ENCODE results near the gene STARD4. TPM values are rescaled to one million over a fixed set of nuclear protein-coding genes. Genes with fewer than 3 reads are reported as not detected.

The STARD4 gene
- polyA plus RNA-seq, 5 donors: 28.9 to 49.1 (median 37.3) TPM

DNA sequence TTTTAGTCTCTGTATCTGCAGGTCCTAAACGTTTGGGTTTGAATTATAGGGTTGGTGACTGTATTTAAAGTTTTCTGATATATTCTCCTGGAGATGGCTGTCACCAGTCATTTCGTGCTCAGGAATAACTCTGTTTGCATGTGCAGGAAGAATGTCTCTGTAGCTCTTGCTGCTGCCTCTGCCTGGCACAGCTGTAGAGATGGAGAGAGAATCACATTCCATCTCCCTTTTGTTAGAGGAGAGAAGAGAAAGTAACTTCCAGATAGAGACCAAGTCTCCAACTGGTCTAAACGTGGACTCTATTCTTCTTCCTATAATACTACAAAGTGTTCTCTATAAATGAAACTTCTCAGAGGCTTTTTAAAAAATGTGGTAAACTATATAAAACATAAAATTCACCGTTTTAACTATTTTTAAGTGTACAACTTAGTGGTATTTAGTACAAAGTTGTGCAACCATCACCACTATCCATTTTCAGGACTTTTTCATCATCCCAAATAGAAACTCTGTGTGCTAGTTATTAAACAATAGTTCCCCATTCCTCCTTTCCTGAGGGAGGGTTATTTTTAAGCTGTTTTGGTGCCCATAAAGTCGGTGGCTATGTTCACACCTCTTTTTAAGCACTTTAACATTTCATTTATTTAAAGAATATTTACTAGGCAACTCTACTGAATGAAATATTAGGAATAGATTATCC is 20.7 kb upstream of the STARD4 start:
- DNase-seq: no peak

DNA sequence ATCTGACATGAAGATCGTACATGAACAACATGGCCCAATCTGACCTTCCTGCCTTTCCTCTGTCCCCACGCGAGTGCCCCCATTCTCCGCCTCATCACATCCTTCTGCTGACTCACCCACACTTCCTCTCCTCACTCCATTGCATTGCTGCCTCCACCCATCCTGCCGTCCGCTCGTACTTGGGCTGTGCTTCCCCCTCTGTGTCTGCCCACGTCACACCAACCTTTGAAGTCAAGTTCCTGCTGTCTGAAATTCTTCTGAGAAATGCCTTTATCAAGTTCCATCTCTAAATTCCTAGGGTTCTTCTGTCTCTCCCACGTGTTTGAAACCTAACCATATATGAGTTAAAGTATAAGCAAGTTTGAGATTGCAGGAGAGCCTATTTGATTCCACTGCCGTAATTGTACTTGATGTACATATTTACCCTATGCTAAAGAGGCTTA is 18.0 kb upstream of the STARD4 start:
- DNase-seq: no peak

DNA sequence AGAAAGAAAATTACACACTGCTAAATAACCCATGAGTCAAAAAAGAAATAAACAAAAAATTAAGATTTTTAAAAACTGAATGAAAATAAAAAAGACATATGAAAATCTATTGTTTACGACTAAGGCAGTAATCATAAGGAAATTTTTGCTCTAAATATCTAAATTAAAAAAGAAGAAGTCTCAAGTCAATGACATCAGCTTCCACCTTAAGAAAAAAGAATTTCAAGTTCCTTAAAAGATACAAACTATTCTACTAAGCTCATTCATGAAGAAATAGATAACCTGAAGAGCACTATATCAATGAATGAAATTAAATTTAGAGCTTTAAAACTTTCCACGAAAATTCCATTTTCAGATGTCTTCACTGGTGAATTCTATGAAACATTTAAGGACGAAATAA is 15.7 kb upstream of the STARD4 start:
- DNase-seq: no peak

DNA sequence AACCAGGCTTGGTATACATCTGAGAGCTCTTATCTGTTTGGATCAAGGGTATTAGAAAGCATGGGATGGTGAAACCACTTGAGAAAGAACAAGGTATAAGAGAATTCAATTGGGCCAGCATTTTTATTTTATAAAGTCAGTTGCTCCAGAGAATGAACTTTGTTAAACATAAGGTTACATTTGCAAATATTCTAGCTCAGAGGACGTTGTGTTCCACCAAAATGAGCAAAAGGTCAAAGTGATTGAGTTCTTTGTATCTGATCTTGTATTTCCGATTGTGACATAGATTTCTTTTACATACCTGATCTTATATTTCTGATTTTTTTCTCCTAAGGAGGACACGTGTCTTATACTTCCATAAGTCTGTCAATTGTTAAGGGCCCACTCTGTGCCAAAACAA is 8.6 kb upstream of the STARD4 start:
- DNase-seq: no peak

DNA sequence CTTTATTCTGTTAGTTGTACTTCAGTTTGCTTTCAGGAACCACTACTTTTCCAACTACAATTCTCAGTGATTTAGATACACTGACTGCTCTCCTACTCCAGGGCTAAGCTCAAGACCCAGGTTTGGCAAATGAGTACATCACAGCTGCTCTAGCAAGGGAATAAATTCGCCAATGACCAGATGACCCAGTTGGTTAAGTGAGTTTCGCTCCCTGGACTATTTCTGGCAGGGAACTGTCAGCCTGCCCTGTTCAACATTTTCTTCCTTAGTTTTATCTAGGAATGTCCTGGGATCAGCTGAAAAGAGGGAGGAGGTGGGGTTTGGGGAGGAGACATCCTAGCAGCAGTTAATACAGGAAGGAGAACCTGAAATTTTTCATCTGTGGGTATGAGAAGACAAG is 6.4 kb upstream of the STARD4 start:
- no peak for DNase-seq

DNA sequence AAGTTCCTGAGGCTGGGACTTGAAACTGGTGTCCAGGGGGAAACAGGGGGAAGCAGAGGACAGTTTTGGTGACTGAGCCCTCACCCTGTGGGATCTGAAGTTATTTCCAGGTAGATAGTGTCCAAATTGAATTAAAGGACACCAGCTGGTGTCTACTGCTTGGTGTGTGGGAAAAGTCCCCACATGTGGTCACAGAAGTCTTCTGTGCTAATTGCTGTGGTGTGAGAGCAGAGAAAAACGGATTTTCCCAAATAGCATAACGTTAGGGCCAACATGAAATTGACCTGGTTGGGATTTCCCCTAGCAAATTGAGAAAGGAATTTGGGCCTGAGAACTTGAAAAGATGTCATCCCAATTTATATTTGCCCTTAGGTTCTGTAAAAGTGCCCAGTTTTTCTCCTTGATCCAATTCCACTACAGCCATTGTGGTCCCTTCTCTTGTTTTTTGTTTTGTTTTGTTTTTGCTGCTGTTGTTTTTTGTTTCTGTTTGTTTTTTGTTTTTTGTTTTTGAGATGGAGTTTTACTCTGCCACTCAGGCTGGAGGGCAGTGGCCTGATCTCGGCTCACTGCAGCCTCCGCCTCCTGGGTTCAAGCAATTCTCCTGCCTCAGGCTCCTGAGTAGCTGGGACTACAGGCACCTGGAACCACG is 5.6 kb upstream of the STARD4 start:
- DNase-seq: no peak

DNA sequence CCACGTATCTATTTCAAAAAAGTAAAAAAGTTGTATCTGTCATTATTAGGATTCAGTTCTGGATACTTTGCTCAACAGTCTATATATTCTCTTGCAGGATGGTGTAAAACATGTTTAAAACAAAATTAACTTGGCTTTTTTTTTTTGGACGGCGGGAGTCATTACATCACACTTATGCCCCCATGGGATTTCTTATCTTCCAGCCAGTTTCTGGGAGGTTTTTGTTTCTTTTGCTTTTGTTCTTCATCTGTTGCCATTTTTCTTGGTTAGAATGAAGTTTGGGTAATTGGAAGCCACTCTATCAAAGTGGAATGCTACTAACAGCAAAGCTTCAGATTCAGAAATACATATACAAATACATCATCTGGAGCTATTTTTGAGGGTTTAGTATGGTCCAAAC is 1.8 kb upstream of the STARD4 start:
- DNase-seq: no peak

DNA sequence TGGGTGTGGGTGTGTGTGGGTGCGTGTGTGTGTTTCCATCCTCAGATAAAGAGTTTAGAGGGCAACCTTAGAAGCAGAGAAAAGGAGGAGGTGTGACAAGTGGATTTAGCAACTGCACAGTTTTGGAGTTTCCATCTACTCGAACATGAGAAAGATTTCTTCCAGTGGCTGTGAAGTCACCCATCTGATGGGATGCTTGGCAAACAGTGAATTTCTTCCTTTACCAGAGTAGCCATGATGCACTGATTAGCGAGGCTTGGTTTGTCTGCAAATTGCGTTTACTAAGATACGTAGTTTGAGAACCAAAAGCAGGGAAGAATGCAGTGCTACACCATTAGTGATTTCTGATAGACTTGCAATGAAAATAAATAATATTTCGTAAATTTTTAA is 791 bp upstream of the STARD4 start:
- DNase-seq: no peak

DNA sequence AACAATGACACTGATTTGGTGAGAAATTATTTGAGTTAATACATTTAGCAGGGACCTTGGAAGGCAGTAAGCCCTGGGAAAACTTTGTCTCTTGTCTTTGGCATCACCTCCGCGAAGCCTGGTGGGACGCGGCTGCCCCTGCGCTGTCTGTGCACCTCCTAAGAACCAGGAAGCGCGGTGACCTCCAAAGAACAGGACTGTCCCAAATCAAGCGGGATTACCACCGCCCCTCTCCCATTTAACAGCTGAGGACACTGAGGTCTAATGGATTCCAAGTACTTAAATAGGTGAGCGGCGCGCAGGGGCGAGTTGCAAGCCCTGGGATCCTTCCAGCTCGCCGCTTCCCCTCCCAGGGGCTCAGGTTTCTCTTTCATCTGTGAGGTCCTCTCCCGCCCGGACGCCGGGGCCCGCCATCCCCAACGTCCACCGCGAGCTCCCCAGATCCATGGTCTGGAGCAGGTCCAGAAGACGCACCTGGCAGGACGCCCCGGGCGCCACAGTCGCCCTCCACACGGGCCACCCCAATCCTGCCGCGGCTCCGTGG is 432 bp downstream of the STARD4 start:
- no peak for DNase-seq

DNA sequence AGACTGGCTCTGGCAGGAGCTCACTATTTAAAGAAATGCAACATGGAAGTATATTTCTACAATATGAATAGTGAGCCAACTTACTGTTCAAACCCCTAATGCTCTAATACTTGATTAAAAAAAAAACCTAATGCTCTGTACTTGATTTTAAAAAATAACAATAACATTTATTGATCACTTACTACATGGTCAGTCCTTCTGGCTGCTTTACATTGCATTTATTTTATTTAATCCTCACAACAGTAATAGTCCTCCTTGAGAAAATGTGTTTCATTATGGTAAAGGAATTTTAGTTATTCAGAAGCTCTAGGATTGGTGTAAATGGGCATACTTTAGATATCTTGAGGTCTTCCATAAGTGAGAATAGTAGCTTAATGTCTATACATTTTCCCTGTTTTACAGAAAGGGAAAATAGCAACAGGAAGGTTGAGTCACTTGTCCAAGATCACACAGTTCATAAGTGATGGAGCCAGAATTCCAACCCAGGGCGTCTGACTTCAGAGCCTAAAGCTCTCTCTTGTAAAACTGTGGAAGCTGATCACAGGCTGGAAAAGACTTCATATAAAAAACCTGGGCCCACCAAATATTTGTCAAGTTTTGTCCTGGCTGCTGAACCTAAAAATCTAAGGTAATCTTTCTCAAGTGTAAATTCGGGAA is 1.0 kb downstream of the STARD4 start:
- no peak for DNase-seq

DNA sequence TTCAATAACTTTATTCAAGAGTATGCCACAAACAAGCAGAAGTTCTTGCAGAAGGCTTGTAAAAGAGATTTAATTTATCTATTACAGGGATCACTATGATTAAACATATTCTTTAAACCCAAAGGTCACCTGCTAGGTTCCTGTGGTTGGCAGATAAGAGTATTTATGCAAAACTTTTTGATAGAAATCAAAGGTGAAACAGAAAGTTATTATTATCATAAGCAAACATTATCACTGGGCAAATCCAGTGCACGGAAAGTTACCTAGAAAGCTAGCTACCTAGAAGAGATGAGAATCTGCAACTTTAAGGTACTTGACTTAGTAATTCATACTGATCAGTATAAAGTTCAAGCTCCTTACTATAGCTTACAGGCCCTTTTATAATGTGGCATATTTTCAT is 3.2 kb downstream of the STARD4 start:
- DNase-seq: no peak

DNA sequence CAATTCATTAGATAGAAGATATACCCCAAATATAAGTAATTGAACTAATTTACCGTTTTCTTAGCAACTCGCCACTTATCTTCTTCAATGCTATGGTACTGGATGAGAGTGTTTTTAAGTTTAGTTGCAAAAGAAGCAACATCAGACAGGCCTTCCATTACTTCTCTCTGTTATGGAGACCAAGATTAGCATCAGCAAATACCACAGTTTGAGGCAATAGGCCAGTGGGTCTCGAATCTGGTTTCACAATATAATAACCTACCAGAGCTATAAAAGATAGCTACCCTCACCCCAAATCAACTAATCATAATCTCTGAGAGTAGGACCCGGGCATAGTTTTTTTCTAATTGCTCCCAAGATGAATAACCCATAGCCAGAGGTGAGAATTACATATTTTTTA is 5.1 kb downstream of the STARD4 start:
- no peak for DNase-seq

DNA sequence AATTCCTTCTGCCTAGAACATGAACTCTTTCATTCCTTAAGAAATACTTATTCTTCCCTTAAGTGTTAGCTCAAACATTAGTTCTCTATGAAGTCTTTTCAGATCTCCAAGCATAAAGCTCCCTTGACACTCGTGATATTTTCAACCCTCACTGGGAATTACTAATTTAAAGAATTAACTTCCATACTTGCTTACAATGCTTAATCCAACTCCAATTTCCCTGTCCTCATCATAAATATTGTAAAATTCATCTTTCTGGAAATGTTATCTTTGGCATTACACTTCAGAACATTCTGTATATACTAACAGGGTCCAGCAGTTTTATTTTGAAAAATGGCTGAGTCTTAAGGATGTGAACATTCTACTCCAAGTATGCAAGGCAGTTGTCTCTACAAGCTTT is 7.2 kb downstream of the STARD4 start:
- no peak for DNase-seq

DNA sequence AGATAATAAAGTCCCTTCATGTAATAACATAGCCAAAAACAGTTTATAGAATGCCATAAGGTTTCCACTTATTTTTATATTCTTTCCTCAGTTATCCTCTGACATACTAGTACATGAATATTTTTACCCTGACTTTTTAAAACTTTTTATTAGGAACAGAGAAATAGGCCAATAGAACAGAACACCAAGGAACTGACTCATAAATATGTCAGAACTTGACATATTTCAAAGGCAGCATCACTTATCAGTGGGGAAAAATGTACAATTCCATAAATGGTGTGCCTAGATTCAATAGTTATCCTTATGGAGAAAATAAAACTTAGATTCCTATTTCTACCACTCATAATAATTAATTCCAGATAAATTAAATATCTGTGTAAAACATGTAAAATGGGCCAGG is 9.4 kb downstream of the STARD4 start:
- no peak for DNase-seq

DNA sequence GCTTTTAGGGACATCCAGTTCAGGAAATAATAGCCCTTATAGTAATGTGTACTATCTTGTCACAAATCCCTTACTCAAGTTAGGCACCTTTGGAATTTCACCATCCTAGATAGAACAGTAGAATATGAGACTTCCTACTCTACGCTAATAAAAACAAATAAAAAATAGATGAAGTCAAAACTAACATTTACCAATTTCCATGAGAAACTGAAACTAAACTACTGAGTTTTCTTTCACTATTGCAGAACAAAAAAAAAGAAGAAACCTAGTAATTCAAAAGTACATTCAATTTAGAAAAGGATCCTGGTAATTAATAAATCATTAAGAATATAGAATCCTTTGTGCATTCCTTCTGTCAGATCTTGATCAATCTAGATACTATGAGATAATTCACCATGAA is 14.0 kb downstream of the STARD4 start:
- DNase-seq: no peak

DNA sequence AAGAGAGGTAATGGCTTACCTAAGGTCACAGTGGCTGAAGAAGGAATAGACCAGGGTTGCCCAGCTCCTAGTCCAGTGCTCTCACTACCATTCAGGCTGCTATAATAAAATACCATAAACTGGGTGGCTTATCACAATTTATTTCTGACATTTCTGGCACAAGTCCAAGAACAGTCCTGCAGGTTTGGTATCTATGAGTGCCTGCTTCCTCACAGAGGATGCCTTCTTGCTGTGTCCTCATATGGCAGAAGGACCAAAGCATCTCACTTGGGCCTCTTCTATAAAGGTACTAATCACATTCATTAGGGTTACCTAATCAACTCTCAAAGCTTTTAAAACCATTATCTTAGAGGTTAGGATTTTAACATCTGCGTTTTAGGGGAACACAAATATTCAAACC is 17.2 kb downstream of the STARD4 start:
- DNase-seq: no peak

DNA sequence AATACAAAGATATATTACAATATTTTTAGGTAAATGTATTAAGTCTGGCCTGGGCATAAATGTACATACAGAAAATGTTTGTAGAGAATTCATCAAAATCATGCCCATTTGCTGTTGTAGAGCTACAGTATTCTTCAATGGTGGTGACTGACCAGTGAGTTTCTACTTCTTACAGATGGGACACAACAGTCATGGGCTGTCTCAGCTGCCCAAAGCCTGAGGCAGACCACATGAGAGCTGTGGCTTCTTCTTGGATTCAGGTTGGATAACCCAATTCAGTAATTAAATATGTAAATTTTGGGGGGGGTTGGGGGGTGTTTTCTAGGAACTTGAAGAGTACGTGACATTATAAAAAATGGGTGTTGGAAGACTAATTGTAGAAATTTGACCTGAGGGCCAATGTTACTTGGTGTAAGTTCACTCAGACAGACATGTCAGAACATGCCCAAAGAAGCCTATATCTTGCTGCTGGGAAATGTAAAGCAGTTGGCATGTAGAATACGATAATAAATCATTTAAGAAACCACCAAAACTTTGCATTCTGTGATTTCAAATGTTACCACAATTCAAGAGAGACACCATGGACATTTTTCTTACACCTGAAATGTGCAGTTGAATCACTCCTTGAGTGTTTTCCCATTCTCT is 17.9 kb downstream of the STARD4 start:
- DNase-seq: no peak

DNA sequence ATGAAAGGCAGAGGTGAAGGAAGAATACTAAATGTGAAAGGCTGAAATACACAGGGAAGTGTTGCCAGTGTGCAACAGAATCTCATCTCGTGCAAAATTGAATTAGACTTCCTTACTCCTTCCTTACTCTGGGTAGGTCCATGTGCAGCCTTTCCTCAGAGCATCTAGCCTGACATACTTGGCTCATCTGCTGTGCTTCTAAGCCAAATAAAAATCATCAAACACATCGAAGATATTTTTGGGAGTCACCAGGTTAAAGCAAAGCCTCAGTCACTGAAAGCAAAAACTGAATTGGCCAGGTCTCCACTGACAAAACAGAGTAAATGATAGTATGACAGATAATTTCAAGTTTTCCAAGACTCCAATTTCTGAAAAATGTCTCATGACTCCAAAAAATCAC is 19.3 kb downstream of the STARD4 start:
- DNase-seq: no peak

DNA sequence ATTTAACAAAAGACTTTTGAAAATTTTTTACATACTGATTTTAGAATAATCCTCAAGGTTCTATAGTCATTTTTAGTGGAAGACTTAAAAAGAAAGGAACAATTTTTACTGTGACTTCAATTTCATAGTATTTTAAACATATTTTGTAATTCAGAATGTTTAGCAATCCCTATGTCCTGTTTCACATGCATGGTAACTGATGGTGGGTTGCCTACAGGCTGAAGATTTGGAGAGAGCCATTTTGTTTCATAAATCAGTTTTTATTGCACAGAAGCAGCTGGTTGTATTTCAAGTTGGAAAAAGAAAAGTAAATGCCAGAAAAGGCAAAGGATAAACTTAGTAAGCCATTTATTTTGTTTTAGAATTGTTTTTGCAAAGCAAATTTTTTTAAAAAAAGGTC is 24.0 kb downstream of the STARD4 start:
- no peak for DNase-seq

DNA sequence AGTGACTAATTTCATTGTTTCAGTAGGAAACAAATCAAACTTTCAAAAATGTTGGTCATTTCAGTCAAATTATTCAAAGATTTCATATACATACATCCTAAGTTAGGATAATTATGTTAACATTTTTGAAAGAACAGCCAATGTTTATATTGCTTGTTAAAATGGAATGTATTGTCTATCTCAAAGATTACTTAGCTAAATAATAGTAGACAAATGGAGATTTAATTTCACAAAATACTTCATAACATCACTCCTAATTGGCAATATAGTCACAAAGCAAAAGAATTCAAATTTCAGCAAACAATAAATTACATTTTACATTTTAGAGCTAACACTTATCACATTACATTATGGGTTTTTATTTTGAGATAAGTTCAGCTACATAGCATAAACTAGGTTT is 25.4 kb downstream of the STARD4 start:
- DNase-seq: no peak

DNA sequence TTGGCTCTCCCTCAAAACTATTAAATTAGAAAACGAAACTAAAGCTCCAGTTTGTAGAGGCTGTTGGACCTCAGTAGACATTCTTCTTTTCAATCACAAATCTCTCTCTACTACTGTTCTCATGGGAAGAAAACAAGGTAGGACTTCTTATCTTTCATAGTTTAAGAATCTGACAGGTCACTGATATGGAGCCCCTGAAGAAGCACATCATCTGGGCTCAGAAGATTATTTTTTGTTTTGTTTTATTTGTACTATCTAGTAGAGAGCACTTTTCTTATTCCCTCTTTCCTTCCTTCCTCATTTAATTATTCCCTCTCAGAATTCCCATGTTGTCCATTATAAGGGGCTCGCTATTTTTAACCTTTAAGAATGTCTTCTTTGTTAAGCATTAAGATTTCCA is 26.3 kb downstream of the STARD4 start:
- peak in 1 of 2 donors; percentile 9 for DNase-seq

DNA sequence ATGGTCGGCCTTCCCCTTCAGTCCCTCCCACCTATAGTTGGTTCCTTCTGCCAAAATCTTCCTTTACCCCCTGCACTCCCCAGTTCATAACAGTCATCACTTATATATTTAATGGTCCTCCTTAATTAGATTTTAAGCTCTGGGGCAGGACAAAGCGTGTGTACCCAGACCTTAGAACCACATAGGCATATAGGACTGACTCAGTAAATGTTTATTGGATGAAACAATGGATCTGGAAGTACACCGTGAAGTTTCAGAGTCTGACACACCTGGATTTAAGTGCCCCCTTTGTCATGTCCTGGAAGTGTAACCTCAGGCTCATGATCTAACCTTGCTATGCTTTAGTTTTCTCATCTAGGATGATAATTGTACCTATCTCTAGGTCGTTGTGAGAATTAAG is 32.0 kb downstream of the STARD4 start:
- no peak for DNase-seq

DNA sequence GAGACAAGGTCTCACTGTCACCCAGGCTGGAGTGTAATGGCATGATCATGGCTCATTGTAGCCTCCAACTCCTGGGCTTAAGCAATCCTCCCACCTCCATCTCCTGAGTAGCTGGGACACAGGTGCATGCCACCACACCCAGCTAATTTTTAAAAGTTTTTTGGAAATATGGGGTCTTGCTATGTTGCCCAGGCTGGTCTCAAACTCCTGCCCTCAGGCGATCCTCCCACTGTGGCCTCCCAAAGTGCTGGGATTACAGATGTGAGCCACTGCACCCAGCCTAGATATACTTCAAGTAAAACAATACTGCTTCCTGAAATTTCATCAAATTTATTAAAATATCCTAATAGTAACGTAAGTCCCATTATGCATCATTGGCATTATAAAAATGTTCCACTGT is 33.4 kb downstream of the STARD4 start:
- DNase-seq: no peak

All from right lung (tissue), 5 donors.